OCI-LY3 (cell line): ENCODE data around the gene HPS5.

Experiments
- EZH2phosphoT487 ChIP-seq: fragments of 200-600 bp; shearing (Covaris generic); IDR thresholded peaks from 2 replicates; pipeline ENCODE4 v1.6.1; 2018; ENCODE audit warnings: antibody characterized with exemption, mixed run types, low read depth
- TF ChIP-seq, protein P1 (sequence below): fragments of 200-600, 300-600 bp; sonication (generic); IDR thresholded peaks from 2 replicates; pipeline ENCODE4 v1.5.1; 2014; ENCODE audit warnings: antibody characterized with exemption, low read length, low read depth

GRCh38 chr11:18367431-18367830, 45.5 kb upstream of the HPS5 start:
- TF ChIP-seq, protein P1, sequence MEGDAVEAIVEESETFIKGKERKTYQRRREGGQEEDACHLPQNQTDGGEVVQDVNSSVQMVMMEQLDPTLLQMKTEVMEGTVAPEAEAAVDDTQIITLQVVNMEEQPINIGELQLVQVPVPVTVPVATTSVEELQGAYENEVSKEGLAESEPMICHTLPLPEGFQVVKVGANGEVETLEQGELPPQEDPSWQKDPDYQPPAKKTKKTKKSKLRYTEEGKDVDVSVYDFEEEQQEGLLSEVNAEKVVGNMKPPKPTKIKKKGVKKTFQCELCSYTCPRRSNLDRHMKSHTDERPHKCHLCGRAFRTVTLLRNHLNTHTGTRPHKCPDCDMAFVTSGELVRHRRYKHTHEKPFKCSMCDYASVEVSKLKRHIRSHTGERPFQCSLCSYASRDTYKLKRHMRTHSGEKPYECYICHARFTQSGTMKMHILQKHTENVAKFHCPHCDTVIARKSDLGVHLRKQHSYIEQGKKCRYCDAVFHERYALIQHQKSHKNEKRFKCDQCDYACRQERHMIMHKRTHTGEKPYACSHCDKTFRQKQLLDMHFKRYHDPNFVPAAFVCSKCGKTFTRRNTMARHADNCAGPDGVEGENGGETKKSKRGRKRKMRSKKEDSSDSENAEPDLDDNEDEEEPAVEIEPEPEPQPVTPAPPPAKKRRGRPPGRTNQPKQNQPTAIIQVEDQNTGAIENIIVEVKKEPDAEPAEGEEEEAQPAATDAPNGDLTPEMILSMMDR, result no peak
- TF ChIP-seq EZH2phosphoT487, result no peak
